HG03342 (cell line): ENCODE results near the gene BCAS1.
A peak's percentile ranks its signal among the peaks of the same experiment; 100 is the strongest.

Source experiments
- ATAC-seq: cut with Tn5 transposase; IDR thresholded peaks from one replicate; pipeline ENCODE4 v1.9.1; 2021; ENCODE audit warnings: mild to moderate bottlenecking, moderate library complexity; ENCODE audit not compliant: unreplicated experiment

BCAS1 gene

DNA sequence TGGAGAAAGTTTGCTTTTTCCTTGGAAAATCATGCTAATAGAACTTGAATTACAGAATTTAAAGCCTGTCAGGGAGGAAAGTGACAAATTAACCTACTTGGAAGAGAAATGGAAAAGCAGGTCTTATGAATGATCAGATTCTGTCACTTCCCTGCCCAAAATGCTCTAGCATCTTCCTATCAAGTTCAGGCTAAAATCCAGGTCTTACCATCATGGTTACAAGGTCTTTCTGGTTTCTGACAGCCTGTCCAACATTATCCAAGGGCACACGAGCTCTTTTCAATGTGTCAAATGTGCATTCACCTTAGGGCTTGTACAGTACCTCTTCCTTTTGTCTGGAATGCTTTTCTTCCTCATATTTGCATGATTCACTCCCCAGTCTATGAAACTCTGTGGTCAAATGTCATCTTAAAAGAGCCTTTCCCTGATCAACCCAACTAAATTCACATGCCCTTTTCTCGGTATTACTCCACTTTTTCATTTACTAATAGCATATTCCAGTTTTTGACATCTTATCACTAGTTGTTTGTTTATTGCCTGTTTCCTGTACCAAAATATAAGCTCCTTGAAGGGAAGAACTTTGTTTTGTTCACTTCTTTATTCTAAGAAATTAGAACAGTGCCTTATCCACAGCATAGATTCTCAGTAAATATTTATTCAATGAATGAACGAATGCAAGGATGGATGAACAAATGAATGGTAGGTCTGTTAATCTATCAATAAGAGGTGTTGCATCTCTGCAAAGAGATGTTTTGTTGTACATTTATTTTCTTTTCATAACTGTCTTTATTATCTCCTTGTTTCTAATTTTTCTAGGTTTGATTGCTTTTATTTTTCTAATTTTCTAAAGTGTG is 139.5 kb downstream of the BCAS1 start:
- ATAC-seq: no peak

DNA sequence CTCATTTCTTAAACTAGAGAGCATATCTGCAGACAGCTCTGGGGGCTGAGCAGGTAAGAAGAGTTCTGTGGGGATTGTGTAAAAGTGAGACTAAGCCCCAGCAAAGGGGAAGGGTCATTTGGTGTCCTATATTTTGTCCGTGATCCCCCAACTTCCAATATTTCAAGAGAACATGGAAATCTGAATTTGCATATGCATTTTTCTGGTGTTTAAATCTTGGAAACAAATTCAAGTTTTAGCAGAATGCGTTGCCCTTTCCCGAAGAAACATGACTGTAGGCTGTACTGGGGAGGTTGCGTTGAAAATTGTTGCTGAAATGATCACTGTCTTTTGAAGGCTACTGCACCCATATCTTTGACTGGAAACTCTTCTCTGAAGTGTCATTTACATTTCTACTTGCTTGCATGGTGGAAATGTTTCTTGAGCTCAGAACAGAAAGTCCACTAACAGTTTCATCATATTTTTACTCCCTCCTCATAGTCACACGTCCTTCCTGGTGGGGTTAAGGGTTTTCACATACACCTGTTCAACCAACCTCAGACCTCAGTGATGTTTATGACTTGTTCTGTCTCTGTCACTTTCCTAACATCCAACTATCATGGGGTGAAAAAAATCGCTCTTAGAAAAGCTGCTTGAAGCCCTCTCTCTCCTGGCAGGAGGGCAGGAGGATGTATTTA is 140.3 kb downstream of the BCAS1 start:
- ATAC-seq: peak; percentile 50

DNA sequence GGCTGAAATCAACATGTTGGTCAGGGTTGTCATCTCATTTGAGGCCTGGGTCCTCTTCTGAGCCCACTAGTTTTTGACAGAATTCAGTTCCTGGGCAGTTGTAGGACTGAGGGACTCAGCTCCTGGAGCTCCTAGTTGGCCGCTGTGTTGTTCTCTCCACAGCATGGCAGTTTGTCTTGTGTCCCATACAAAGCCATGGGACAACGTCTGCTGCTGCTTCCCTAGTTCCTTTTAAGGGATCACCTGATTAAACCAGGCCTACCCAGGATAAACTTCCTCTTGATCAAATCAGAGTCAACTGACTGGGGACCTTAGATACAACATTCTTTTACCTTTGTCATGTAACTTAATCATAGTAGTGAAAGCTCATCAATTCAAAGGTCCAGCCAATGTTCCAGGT is 141.0 kb downstream of the BCAS1 start:
- no peak for ATAC-seq

DNA sequence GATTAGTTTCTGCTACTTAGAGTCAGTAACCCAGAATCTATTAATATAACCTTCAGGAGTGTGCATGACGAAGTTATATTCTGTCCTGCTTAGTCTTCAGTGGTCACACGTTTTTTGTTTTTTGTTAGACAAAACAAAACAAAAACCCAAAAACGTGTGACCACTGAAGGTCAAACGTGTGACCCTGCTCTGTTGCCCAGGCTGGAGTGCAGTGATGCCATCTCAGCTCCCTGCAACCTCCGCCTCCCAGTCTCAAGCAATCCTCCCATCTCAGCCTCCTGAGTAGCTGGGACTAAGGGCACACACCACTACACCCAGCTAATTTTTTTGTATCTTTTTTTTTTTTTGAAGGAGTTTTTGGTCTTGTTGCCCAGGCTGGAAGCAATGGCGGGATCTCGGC is 142.4 kb downstream of the BCAS1 start:
- ATAC-seq: no peak

DNA sequence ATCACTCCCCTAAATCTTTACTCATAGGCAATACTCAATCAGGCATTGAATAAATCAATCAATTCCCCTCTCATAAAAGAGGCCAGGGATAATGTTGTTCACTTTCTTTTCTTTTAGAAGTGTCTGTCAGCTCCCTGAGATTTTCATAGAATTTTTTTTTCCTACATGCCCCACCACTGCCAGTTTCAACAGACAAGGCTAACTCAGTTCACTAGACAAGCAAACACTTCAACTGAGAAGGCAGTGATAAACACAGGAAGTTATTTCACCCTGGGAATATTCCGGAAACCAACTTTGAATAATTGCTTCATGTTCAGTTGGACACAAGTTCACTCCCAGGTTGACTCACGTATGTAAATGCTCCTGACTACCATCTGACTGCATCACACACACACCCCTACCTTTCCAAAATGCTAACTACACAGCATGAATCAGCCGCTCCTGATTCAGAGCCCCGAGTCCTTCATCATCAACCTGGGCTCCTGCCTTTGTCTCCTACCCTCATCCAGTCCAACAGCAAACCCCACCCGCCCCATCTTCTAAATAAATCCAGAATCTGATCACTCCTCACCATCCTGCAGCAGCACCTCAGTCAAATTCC is 143.9 kb downstream of the BCAS1 start:
- peak; percentile 74 for ATAC-seq

DNA sequence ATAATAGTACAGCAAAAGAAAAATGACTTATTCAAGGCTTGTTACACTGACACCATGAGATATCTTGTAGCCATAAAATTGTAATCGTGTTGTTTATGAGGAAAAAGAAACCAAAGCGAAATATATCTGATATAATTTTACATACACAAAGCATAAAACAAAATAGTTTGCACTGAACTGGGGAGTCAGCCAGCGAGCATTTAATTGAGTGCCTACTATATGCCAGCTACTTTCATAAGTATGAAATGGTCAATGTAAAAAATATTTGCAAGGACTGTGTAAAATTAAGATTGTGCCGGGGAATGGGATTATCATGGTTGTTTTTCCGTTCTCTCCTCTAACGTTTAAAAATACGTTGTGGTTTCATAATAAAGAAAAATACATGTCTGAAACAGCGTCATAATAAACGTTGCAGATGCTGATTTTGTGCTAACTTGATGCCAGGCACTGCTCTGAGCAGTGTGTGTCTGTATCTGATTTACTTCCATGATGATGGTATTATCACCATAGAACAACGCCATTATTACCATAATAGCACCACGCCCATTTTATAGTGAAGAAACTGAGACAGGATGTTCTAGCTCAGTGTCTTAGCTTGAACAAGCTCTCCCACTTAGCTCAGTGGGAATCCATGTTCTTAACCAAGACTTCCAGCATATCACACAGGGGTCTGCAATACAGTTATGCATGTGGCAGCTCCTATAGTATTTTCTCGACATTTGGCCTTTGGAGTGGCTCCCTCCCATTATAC is 144.6 kb downstream of the BCAS1 start:
- ATAC-seq: no peak

DNA sequence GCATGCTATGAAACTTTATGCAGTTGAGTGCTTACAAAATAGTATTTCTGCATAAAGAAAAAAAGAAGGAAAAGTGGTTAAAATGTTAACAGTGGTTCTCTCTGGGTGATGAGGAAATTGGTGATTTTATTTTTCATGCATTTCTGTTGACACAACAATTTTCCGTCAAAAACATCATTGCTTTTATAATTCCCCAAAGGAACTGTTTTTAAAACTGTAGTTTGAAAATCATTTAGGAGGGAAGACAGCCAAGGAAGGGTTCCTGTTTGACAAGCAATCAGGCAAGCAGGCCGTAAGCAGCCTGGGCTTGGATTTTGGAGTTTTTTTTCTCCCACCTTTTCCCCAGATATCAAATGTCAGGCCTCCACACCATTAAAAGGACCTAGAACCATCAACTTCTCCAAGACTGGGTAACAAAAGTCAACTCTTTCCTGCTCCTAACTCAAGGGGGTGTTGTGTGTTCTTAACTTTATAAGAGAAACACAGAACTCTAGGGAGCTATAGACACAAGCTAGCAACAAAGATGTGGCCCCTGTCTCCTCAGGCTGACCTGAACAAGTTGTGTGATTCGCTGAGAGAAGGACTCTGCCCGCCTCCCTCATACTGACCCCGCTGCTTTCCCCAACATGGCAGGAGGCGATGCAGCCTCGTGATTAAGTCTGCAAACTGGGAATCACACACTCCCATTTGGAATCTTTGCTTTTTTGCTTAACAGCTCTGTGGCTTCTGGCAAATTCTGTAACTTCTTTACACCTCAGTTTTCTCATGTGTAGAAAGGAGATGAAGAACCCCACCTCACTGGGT is 146.6 kb downstream of the BCAS1 start:
- ATAC-seq: no peak

DNA sequence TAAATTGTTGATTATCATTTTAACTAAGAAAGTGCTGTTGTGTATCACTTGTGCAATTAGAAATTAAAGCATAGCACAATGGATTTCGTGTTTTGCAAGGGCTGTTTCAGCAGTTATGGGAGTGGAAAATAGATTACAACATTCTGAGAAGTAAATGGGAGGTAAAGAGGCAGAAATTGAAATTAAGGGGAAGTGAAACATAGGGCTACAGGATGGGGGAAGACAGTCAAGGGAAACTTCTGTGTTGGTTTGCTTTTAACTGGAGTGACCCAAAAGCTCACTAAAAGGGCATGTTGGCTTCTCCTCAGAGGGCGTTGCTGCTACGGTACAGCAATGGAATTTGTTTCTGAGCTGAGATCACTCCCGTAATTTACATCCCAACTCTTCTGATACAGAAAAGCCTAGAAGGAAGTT is 147.5 kb downstream of the BCAS1 start:
- peak; percentile 52 for ATAC-seq

DNA sequence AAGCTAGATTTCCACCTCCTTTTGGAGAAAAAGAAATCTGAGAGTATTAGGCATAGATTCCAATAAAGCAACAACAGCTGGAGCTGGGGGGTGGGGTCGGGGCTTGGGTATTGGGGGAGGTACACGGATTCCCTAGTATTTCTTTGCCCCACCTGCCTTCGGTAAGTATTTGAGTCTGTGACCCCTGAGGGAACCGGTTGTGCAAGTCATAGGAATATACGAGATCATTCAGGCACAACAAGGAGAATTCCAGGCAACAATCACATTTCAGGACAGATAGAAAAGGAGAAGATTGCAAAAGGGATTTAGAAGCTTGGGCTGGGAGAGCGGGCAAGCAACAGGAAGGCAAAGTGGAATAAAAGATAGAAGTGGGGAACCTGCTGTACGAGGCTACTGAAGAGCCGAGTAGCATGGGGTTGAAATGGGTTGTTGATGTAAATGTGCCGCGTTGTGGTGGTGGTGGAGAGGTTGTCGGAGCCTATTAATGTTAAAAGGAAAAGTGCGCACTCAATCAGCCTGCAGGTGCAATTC is 148.9 kb downstream of the BCAS1 start:
- ATAC-seq: no peak

DNA sequence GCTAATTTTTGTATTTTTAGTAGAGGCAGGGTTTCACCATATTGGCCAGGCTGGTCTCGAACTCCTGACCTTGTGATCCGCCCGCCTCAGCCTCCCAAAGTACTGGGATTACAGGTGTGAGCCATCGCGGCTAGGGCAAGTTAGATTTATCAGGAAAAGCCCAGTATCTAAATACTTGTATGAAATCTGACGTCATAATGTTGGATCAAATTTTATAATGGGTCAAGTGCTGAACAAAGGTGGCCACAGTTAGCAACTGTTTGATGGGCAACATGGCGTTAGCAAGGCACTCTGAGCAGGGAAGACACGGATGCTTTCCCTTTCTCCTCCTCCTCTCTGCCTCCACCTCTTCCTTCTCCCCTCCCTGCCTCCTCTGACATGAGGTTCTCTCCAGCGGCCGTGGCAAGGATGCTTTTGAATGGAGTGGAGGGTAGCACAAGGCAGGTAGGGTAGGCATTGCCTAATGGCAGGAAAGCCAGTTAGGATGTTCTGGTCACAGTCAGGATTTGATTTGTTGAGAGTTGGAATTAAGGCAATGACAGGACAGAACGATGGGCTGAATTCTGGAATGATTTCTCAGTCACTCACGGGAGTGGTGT is 149.6 kb downstream of the BCAS1 start:
- ATAC-seq: no peak

DNA sequence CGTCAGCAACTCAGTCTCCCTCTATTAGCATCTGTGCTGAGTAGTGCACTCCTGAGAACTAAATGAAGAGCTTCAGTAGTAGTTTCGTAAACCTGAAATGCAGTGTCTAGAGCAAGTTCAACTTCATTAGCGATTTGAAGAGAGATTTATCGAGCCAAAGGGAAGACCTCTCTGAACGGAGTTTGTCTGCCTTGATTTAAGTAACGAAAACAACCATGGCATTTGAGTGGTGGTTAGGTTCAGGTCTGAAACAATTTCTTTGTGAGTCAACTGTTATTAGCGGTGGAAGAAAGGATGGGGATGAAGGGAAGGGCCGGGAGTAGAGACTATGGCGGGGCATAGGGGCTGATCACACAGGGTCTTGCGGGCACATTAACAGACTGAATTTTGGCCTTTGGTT is 150.5 kb downstream of the BCAS1 start:
- ATAC-seq: no peak

DNA sequence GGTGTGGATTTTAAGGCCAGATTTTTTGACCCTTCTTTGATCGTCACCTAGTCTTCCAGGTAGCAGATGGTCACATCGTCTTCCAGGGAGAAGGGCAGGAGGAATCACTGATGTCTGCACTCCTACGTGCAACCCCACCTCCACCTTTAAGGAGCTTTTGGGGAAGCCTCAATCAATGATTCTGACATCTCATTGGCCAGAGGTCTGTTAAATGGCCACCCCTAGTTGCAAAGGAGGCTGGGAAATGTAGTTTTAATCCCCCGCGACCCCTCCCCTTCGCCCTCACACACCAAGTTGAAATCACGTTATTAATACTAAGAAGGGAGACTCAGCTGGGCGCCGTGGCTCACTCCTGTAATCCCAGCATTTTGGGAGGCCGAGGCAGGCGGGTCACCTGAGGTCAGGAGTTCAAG is 151.4 kb downstream of the BCAS1 start:
- ATAC-seq: no peak

DNA sequence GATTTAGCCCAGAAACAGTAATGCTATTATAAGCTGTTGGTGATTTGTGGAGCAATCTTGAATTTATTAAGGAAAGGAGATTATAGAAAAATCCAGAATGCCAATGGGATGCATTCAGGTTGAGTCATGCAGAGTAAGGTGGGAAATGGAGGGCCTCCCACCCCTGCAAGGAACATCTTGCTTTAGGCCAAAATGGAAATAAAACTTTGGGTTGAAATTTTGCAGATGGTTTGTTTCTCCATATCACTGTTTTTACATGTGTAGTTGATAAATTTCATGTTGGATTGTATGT is 152.4 kb downstream of the BCAS1 start:
- ATAC-seq: no peak

DNA sequence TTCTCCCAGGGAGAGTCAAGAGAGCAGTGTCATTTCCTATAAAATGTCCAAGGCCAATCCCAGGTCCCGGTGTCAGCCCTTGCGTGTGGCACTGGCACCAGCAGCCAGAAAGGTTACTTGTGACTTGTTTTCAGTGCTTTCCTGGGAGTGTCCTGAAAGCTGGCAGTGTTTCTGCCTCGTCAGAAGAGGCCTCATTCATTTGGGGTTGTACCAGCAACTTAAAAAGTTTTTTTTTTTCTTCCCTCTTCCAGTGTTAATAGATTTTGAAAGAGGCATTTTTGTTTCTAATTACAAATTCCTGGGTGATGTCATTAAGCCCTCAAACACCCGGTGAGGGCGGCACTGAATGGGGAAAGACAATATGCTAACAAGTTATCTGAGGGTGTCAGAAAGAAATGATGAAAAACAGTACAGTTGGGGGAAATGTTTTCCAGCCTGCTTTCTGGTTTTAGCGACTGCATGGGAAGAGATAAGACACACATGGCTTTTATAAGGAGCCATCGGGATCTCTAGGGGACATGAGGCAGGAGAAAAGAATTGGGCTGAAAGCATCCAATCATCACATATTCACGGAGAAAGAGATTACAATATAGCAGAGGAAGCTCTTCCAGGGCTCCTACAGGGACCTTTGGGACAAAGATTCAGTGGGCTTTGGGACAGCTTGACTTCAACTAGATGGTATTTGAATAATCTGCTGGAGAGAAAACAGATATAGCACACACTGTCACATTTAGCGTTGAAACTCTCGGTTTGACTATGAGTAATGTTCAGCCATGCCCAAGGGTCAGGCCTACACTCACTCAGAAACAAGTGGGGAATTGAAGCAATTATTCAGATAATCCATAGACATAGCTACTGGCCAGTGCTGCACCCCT is 153.0 kb downstream of the BCAS1 start:
- ATAC-seq: peak; percentile 78

DNA sequence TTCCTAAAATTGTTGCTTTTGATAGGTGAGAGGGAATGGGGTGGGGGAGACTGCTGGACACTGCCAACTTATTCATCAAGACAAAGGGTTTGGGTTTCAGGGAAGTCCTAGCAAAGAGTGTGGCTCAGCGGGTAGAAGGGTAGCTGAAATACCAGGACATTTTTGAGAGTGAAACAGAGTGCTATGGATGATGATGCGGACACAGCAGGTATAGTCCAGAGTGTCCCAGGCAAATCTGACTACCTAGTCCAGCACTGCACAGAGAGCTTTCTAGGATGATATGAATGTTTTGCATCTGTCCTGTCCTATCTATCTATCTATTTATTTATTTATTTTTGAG is 154.3 kb downstream of the BCAS1 start:
- no peak for ATAC-seq

DNA sequence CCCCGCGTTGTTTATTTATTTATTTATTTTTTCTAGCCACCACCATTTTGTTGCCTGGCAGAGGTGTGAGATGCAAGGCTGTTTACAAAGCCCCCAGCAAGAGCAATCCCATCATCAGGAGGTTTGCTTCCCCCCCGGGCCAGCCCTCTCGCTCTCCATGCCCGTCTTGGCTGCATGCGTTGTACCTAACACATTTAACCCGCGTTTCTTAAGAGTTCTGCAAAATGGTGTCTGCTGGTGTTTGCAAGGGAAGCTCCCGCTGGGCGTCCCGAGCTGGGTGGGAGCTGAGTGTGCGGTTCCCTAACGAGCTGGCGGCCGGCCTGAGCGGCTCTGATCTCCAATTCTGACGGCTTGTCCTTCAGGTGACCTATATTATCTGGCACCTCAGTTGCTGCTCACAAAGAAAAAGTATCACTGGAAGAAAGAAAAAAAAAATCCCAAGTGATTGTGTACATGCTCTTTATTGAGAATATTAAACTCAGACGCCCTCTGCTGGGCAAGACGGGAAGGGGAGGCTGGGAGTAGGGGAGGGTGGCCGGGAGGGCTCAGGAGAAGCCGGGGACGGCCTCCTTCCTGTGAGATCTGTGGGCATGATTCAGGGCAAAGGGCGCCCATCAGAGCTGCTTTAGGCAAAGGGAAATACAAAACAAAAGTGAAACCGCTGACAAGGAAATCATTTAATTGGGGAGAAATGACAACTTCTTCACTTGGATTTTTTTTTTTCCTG is 154.8 kb downstream of the BCAS1 start:
- peak; percentile 69 for ATAC-seq

DNA sequence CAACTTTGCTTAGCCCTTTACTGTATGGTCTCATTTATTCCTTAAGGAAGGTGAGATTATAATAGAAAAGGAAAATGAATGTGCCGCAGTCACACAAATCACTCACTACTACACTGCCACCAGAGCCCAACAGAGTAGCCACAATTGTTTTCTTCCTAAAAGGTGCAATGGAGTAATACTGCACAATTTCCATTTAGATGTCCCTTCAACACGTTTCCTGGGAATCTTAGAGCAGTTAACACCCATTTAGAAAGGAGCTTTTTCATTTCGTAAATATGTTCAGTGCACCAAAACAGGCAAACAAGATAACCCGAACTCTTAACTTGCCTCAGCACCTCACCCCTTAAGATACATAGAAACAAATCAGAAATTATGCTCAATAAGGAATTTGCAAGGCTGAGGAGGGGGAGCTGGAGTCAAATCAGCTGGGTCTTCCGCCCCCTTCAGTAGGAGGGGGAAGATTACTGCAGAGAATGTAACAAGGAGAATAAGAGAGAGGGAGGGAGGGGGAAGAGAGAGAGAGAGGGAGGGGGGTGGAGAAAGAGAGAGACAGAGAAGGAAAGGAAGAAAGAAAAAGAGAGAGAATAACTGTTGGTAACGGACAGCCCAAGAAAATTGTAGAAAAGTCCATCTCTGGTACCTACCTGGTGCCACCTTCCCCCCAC is 155.5 kb downstream of the BCAS1 start:
- no peak for ATAC-seq
